HepG2 (cell line): ENCODE measurements around the gene LAG3. TPM values are rescaled to one million over a fixed set of nuclear protein-coding genes. Genes with fewer than 3 reads are reported as not detected.

Source experiments
- ADNP ChIP-seq: sonication (generic); formaldehyde crosslinking; IDR thresholded peaks from 2 replicates; pipeline ENCODE4 v1.4.0; 2020; ENCODE audit warnings: missing genetic modification reagents
- ARID4A ChIP-seq: sonication (generic); formaldehyde crosslinking; IDR thresholded peaks from 2 replicates; pipeline ENCODE4 v1.5.0; 2020; ENCODE audit warnings: mild to moderate bottlenecking, missing genetic modification reagents, borderline replicate concordance
- CEBPZ ChIP-seq: IDR thresholded peaks from 2 replicates; pipeline ENCODE4 v1.6.1; 2012; ENCODE audit warnings: low read length, improper control_type of control experiment
- DRAP1 ChIP-seq: IDR thresholded peaks from 2 replicates; pipeline ENCODE4 v1.6.1; 2016; ENCODE audit warnings: missing genetic modification reagents, missing compliant biosample characterization
- GABPB1 ChIP-seq: IDR thresholded peaks from 2 replicates; pipeline ENCODE4 v1.6.1; 2016; ENCODE audit warnings: mild to moderate bottlenecking, missing genetic modification reagents, moderate library complexity, missing compliant biosample characterization
- JUNB ChIP-seq: sonication (generic); formaldehyde crosslinking; IDR thresholded peaks from 2 replicates; pipeline ENCODE4 v1.8.0; 2022; ENCODE audit warnings: missing genetic modification reagents, mild to moderate bottlenecking, borderline replicate concordance
- KLF12 ChIP-seq: sonication (generic); formaldehyde crosslinking; IDR thresholded peaks from 2 replicates; pipeline ENCODE4 v1.4.0; 2020; ENCODE audit warnings: missing genetic modification reagents, borderline replicate concordance
- LCORL ChIP-seq, 2 experiments: fragments of 450-650 bp in 1 of 2; sonication (generic) in 1 of 2; formaldehyde crosslinking in 1 of 2; IDR thresholded peaks; 2 replicates each; pipeline versions ENCODE4 v1.5.0 to v1.6.1; 2017 to 2020; ENCODE audit warnings: antibody characterized with exemption in 1 of 2, missing genetic modification reagents in 1 of 2
- MXI1 ChIP-seq: IDR thresholded peaks from 3 replicates; pipeline ENCODE4 v1.6.1; 2012; ENCODE audit warnings: low read depth, low read length, inconsistent platforms, borderline replicate concordance
- PAWR ChIP-seq: sonication (generic); formaldehyde crosslinking; IDR thresholded peaks from 2 replicates; pipeline ENCODE4 v1.4.0; 2020; ENCODE audit warnings: missing genetic modification reagents, mild to moderate bottlenecking, borderline replicate concordance
- RXRA ChIP-seq: sonication (generic); formaldehyde crosslinking; IDR thresholded peaks from 2 replicates; pipeline ENCODE4 v1.5.1; 2020; ENCODE audit warnings: missing genetic modification reagents
- SP4 ChIP-seq: sonication (generic); formaldehyde crosslinking; IDR thresholded peaks from 2 replicates; pipeline ENCODE4 v1.8.1; 2023; ENCODE audit warnings: mild to moderate bottlenecking, missing genetic modification reagents
- SPEN ChIP-seq: sonication (generic); formaldehyde crosslinking; IDR thresholded peaks from 2 replicates; pipeline ENCODE4 v1.5.1; 2020; ENCODE audit warnings: low read depth, mild to moderate bottlenecking, missing genetic modification reagents
- YEATS4 ChIP-seq: sonication (generic); formaldehyde crosslinking; IDR thresholded peaks from 2 replicates; pipeline ENCODE4 v1.4.0; 2020; ENCODE audit warnings: missing genetic modification reagents, borderline replicate concordance
- ZBTB26 ChIP-seq: IDR thresholded peaks from 2 replicates; pipeline ENCODE4 v1.6.1; 2016; ENCODE audit warnings: missing compliant biosample characterization, missing genetic modification reagents, borderline replicate concordance
- ZBTB42 ChIP-seq: sonication (generic); formaldehyde crosslinking; IDR thresholded peaks from 2 replicates; pipeline ENCODE4 v1.5.0; 2020; ENCODE audit warnings: mild to moderate bottlenecking, missing genetic modification reagents
- ZNF329 ChIP-seq: sonication (generic); formaldehyde crosslinking; IDR thresholded peaks from 2 replicates; pipeline ENCODE4 v1.9.0; 2021; ENCODE audit warnings: low read depth, mild to moderate bottlenecking, missing genetic modification reagents
- ZNF619 ChIP-seq: sonication (generic); formaldehyde crosslinking; IDR thresholded peaks from 2 replicates; pipeline ENCODE4 v1.4.0; 2020; ENCODE audit warnings: mild to moderate bottlenecking, missing genetic modification reagents
- ZSCAN31 ChIP-seq: sonication (generic); formaldehyde crosslinking; IDR thresholded peaks from 2 replicates; pipeline ENCODE4 v1.5.0; 2020; ENCODE audit warnings: low read depth, mild to moderate bottlenecking, missing genetic modification reagents
- polyA plus RNA-seq, 8 experiments: library from polyadenylated mRNA; depleted of rRNA in 3 of 8; stranded (reverse) in 7 of 8; unstranded in 1 of 8; fragments of >200 nt; fragmentation: Illumina TruSeq in 4 of 8; extraction: Trizol in 4 of 8; gene quantifications; 2 replicates each; pipeline versions ENCODE4 v1.2.1 to v1.2.3, GENCODE V29; 2011 to 2016; ENCODE audit warnings: low read depth in 4 of 8, missing spikeins in 1 of 8, mixed read lengths in 1 of 8; ENCODE audit not compliant: insufficient read depth in 1 of 8
- total RNA-seq, 5 experiments: library from RNA; depleted of rRNA; stranded (reverse); fragments of >200 nt; fragmentation: Illumina TruSeq; extraction: Trizol; gene quantifications; 2 replicates each; pipeline ENCODE4 v1.2.3, GENCODE V29; 2016; ENCODE audit warnings: low read depth in 1 of 5

Gene LAG3
- total and polyA plus RNA-seq, 2 of the 13 experiments (the other 11 are each of a cell fraction or from before 2014, with no cell fraction given), result 0.11 to 0.26 TPM

GRCh38 chr12:6765634-6766581 lies 6.4 kb upstream of the LAG3 start, which contains the start of gene PTMS (continued):
- TF ChIP-seq CEBPZ (no peak), ZBTB26 (no peak), YEATS4 (CRISPR knock-in tag) (no peak), LCORL (IDR thresholded peaks at IDR 0.05) (no peak), LCORL (CRISPR knock-in tag; IDR thresholded peaks at IDR 0.05) (peak; percentile 26; the same call in 1 of the 2 replicates), SPEN (CRISPR knock-in tag) (0 out of 2 replicates have a peak, but pooled peaks have one; percentile 5), ADNP (CRISPR knock-in tag) (no peak), ZBTB42 (no peak), PAWR (no peak), ZNF329 (CRISPR knock-in tag) (no peak), KLF12 (no peak; the same call in 1 of the 2 replicates), ZNF619 (CRISPR knock-in tag) (0 out of 2 replicates have a peak, but pooled peaks have one; percentile 25), GABPB1 (CRISPR knock-in tag) (peak; percentile 42), ARID4A (CRISPR knock-in tag) (no peak), SP4 (peak; percentile 59; the same call in 1 of the 2 replicates), ZSCAN31 (CRISPR knock-in tag) (no peak), DRAP1 (peak; percentile 97), RXRA (0 out of 2 replicates have a peak, but pooled peaks have one; percentile 17), JUNB (CRISPR knock-in tag) (no peak), MXI1 (peak; percentile 23; the same call in 1 of the 3 replicates)
